Activated CD8-positive, alpha-beta memory T cell treated with anti-CD3 and anti-CD28 coated beads, Interleukin-2, amount 50 U/mL, for 48 hours (primary cell): ENCODE results near the gene ASB1.

Experiments used
- DNase-seq: peaks from one replicate; pipeline ENCODE4 v3.0.0-alpha.2; 2020

ASB1 gene

DNA sequence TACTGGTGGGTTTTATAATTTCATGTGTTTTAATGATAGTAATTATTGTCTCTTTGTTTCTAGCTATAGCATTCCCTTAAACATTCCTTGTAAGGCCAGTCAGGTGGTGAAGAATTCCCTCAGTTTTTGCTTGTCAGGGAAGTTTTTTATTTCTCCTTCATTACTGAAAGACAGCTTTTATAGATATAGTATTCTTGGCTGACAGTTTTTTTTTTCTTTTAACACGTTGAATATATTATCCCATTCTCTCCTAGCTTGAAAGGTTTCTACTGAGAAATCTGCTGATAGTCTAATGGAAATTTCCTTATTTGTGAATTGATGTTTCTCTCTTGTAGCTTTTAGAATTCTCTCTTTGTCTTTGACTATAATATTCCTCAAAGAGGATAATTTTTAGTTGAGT lies 46.8 kb downstream of the ASB1 start:
- DNase-seq = no peak

DNA sequence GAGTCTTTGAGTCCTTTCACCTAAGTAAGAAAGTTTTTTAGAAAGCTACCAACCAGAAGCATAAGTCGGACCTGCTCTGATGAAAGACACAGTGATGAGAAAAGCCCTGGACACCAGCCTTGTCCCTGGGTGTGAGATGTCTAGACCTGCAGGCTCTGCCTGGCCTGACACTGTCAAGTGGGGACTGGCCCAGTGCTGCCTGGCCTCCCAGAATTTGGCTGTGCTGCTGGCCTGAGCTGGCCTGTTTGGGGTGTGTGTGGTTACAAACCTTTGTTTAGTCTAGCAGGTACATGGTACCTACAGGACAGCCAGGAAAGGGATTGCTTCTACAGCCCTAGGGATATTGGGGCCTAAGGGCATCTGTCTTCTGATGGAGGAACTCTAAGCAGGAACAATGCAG lies 48.3 kb downstream of the ASB1 start:
- no peak for DNase-seq

DNA sequence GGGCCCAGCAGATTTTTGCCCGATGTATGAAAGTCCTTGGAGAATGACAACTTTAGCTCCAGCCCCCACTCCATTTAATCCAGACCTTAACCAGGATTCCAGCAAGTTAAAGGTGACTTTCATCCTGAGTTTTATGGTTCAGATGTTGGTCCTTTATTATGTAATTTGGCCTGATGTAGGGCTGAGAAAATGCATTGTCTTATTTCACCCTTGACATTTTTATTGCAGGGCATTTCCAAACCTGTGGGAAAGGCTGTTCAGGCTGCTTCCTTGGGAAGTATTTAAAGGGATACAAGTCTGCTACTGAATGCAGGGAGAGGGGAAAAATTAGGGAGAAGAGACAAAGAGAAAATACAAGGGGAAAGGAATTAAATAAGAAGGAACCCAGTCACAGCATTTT lies 48.8 kb downstream of the ASB1 start:
- no peak for DNase-seq

DNA sequence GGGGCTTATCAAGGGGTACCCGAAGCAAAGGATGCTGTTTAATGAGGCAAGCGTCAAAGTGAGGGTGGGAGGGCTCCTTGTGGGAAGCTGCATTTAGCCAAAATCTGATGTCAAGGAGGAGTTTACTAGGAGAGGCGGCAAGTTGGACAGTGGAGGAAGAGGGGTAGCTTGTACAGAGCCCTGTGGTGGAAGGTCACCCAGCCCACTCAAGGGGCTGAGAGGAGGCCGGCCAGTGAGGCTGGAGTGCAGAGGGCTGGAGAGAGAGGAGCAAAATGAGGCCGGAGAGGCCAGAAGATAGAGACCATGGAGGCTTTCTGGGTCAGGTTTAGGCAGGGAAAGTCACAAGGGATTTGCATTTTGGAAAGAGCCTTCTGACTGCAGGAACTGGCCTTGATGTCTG lies 49.5 kb downstream of the ASB1 start:
- DNase-seq = no peak

DNA sequence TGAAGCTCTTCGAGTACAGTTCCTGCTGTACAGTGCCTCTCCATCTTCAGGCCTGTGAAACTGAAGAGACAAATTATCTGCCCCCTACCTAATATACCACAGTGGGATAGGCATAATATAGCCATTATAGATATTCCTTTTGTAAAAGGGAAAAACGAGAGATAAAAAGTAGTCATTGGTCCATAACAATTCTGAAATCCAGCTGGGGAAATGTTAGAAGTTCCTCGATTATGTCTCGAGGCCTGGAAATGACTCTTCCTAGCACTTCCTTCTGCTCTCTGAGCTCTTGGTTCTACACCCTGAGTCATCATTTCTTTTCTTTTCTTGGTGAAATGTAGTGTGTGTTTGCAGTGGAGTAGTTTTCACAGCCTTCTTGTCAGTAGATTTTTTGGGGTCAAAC lies 51.5 kb downstream of the ASB1 start:
- DNase-seq = no peak

DNA sequence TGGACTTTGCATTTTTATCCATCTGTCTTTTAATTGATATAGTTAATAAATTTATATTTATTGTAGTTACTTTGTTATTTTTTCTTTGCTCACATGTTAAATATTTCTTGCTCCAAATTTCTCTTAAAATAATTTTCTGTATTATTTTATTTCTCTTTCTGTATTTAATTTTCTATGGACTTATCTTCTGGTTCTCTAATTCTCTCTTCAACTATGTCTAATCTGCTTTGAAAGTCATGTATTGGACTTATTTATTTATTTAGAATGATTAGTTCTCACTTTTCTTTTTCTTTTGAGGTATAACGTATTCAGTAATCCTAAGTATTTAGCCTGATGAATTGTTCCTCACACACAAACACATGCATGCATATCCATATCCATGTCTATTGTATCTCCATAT lies 53.1 kb downstream of the ASB1 start:
- DNase-seq = no peak

DNA sequence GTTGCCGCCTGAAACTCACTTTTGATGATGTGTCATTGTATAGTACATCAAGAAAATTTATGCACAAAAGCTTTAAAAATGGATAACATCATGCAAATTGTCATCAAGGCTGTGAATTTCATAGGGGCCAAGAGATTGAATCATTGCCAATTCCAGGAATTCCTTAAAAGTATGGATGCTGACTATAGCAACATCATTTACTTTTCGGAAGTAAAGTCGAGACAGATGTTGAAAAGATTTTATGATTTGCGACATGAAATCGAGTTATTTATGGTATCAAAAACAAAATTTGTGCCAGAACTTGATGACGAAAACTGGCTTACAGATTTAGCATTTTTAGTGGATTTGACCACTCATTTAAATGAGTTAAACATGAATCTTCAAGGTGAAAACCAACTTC lies 56.3 kb downstream of the ASB1 start:
- no peak for DNase-seq

DNA sequence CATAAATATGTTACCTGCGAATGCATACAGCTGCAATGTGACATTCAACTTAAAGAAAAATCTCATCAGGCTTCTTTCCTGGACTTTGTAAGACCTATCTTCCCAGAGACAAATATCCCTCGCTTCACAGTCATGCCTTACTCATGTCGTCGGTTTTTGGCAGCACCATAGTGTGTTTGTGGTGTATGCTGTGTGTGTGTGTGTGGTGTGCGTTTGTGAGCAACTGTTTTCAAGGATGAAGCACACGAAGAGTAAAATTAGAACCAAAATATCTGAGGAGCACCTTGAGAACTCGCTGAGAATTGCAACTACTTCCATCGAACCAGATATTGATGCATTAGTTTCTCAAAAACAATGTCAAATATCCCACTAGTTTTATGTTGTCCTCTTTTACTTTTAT lies 56.9 kb downstream of the ASB1 start:
- DNase-seq = no peak

DNA sequence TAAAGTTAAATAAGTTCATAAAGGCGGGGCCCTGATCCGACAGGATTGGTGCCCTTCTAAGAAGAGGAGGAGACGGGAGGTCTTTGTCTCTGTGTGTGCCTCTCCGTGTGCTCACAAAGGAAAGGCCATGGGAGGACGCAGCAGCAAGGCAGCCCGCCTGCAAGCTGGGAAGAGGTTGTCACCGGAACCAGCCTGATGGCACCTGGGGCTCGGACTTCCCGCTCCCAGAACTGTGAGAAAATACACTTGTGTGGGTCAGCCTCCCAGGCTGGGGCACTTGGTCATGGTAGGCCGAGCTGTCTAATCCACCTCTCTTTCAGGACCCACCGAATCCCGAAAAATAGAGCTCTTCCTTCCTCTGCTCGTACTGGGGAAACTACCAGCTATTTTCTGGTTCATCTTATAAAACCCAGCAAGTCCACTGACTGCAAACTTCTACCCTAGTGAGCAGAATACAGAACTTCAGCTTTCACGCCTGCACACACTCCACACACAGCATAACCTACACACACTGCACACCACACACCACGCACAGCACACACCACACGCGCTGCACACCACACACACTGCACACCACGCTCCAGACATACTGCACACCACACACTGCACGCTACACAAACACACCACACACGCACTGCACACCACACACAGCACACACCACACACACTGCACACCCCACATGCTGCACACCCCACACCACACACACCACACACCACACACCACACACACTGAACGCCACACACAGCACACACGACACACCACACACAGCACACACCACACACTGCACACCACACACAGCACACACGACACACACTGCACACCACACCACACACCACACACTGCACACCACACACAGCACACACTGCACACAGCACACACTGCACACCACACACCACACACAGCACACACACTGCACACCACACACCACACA lies 58.1 kb downstream of the ASB1 start:
- DNase-seq = no peak

DNA sequence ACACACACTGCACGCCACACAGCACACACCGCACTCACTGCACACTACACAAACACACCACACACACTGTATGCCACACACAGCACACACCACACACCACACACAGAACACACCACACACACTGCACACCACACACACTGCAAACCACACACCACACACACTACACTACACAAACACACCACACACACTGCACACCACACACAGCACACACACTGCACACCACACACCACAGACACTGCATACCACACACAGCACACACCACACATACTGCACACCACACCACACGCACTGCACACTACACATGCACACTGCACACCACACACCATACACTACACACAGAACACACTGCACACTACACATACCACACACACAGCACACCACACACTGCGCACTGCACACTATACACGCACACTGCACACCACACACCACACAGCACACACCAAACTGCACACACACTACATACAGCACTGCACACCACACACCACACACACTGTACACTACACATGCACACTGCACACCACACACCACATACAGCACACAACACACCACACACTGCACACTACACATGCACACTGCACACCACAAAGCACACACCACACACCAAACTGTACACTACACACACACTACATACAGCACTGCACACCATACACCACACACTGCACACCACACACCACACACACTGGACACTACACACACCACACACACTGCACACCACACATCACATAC lies 59.6 kb downstream of the ASB1 start:
- DNase-seq = no peak

DNA sequence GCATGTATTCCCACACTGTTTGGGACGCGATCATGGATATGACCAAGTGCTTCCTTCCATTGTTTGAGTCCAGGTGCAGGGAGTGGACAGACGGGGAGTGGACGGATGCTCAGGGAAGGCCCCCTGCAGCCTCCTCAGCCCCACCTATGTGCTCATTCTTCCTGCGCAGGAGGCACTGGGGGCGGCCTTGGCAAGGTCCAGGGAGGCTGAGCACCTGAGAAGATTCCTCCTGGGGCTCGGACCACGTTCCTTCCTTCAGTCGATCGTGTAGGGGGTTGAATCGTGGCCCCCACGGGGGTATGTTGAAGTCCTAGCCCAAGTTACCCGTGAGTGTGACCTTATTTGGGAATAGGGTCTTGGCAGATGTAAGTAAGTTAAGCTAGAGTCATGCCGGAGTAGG lies 60.4 kb downstream of the ASB1 start:
- DNase-seq = no peak

DNA sequence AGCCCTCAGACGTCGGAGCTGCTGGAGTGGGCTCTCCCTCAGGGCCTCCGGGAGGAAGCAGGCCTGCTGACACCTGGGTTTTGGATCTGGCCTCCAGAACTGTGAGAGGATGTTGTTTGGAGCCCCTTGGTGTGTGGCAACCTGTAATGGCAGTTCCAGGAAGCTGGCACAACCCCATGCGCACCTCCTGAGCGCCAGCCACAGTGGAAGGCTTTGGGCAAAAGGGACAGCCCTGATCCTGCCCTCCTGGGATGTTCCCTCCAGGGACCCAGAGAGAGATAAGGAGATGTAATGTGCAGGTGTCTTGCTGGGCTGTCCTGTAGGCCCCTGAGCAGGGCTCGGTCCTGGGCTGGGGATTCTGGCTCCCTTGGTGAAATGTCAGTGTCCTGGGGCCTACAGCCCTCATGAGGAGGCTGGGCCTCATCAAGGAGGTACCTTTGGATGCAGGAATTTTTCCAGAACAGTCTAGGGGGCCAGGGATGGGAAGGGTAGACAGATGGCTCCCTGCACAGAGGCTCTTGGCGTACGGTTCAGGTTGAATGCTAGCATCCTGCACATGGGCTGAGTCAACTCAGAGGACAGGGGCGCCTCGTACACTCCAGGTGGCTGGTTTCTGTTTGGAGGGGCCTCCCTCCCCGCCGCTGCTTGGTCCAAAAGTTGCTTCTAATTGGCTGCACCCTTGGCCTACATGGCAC lies 61.1 kb downstream of the ASB1 start:
- DNase-seq = no peak

DNA sequence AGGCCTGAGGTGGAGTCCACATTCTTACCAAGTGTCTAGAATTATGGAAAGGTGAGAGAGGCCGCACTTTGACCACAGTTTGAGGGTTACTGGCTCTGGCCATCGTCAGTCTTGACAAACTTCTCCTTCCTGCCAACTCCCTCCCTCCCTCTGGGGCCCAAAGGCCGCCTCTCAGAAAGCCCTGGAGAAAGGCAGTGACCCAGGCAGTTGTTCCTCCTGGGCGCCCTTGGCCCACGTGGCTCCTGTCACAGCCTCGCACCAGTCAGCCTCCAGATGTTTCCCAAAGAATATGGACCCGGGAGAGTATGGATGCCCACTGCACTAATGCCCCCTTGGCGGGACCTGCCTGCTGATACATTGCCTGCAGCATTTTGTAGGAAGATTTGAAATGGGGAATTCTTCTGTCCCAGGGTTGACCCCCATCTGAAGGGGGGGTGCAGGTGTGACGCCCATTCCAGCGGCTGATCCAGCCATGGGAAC lies 61.7 kb downstream of the ASB1 start:
- no peak for DNase-seq

DNA sequence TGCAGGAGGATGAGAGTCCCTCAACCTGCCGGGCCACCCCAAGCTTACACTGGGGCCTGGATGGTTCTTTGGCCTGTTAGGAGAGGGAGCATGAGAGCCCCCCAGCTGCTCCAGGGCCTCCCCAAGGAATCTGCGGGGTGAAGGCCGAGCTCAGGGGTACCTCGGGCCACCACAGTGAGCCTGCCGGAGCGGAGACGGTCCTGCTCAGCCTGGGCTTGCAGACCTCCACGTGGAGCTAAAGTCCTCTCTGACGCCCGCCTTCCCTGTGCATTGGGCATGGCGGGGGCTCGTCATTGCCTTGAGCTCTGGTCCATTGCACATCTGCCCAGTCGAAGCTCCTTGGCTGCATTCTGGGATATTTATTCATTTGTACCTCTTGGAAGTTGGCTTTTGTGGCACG lies 62.7 kb downstream of the ASB1 start:
- no peak for DNase-seq

DNA sequence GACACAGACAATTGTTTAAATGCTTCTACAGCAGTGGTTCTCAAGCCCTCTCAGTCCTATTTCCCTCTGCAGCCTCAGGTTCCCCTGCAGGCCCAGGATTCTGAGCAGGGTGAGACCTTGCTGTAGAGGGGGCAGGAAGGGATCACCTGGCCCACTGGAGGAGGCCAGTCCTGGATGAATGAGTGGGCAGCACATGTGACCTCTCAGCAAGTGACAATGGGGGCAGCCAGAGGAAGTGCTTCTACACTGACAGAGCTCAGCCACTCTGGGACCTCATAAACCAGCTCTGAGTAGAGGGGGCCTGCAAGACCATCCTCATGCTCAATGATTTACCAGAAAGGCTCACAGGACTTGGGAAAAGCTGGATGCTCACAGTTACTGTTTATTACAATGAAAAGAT lies 63.2 kb downstream of the ASB1 start:
- DNase-seq = no peak

DNA sequence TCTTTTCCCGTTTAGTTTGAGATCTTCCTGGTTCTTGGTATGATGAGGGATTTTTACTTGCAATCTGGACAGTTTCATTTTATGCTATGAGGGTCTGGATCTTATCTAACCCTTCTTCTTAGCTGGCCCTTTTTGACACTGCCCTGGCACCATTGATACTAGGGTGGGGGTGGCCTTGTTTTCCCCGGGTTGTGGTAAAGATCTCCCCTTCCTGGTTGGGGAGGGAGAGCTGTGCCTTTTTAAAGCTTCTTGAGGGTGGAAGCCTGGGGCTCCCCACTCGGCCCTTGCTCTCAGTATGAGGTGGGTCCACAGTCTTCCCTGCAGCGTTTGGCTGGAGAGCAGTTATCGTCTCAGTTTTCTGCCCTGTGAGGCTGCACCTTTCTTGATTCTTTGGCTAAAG lies 66.1 kb downstream of the ASB1 start:
- DNase-seq = no peak

DNA sequence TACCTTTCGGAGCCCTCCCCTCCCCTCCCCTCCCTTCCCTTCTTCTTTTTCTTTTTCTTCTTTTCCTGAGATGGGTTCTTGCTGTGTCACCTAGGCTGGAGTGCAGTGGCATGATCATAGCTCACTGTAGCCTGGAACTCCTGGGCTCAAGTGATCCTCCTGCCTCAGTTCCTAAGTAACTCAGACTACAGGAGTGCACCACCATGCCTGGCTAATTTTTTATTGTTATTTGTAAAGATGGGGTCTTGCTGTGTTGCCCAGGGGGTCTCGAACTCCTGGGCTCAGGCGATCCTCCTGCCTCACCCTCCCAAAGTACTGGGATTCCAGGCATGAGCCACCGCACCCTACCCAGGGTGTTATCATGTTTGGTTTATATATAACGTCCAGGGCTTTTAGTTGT lies 66.7 kb downstream of the ASB1 start:
- DNase-seq = no peak

DNA sequence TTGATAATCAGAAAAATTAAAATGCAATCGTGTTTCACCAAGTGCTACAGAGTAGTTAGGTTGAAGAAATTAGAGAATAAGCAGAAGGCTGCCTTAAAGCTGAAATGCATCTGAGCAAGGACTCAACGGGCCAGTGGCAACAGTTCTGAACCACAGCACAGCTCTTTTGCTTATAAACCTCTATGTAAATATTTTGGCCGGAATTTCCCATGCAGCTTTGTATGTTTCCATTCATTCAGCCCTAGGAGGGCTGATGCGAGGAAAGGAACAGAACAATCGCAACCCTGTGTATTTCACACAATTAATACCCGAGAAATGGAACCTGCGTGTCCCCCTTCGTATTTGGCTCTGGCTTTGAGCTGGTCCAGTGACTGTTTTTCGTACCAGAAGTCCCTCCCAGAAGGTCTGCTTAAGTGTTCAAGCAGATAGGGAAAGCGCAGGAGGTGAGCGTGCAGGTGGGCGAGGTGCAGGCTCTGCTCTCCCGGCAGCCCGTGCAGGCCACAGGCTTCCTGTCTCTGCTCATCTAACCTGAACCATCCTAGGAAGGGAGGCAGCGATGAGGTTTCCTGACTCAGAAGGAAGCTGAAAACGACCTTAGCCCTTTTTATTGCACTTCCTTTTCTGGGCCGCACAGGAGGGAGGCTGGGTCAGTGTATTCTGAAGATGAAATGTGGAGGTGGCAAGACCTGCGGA lies 67.3 kb downstream of the ASB1 start:
- DNase-seq = peak; percentile 62

DNA sequence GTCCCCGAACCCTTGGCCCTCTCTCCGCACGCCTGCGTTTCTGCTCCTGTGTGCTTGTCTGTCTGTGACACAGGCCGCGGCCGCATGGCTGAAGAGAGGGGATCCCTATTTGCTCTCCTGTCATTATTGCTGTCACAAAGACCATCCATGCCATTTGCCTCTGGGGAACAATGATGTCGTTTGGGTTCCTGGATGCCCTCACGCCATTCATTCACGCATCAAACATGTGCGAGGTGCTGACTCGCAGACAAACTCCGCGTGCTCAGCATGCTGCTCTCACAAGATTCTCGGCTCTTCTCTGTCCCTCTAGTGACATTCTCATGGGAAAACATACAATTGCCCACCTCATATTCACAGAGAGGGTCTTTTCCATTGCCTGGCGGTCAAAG lies 67.8 kb downstream of the ASB1 start:
- no peak for DNase-seq

DNA sequence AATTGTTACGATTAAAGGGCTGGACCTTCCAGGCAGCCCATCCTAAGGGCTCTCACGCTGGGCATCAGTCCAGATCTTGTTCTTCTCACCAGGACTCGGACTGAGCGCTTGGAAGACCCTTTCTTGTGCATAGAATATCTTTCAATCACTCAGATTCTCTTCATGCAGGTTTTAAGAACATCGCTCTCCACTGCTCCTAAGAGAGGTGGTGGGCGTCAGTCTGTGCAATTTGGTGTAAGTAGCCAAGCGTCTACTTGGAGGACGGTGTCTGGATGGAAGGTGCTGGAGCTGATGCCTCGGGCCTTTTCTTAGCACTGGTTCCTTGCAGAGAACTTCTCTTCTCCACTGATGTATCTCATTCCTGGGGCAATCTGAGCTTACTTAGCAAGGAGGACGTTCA lies 68.7 kb downstream of the ASB1 start:
- DNase-seq = no peak

DNA sequence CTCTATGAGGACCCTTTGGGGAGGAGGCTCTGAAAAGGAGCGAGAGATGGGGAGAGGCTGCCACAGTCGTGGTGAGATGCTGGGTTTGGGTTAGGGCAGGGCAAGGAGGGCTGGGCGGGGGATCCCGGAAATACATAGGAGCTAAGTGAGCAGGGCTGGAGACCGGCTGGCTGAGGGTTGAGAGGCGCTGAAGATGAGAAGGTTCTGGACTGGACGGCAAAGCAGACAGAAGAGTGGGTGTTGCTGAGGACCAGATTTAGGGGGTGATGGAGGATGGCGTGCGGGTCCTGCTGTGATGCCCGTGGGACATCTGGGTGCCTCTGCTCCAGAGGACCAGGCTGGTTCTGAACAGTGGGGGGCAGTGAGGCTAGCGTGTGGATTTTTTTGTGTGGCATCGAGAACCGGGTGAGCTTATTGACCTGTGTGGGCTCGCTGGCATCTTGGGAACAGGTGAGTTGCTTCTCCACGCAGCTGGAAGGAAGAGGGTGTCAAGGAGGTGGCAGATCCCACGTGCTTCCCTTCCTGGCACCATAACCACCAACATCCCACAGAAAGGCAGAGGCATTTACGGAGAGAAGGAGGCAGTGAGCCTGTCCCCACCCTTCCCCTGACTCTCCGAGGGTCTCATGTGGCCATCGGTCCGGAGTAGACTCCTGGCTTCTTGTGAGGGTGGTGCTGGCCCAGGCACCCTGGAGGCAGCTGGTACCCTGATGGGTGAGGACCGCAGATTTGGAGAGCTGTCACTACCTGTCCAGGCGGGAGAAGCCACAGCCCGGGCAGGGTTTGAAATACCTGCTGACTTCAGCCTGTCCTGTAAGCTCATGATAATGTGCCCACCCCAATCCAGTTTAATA lies 70.3 kb downstream of the ASB1 start:
- no peak for DNase-seq

DNA sequence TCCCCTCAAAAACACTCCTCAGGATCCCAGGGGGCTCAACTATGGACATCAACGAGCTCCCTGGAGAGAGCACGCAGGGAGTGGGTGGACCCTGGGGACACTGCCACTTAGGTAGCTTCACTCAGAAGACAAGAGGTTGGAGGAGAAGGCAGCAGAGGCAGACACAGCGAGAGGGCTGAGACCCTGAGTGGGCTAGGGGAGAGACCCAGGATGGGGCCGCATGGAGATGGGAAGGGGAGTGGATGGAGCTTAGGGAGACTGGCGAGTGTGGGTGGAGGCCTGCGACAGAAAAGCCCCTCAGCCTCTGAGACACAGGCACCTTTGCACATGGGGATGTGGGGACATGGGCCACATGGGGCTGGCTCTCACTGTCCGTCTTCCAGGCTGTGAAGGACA lies 70.9 kb downstream of the ASB1 start:
- DNase-seq = no peak
